Right atrium auricular region (tissue), 2 donors: ENCODE results near the gene PCID2. TPM values are rescaled to one million over a fixed set of nuclear protein-coding genes. Genes with fewer than 3 reads are reported as not detected.

Experiments
- DNase-seq: peaks from one replicate; pipeline ENCODE4 v3.0.0-alpha.2; 2019; ENCODE audit warnings: low spot score
- H3K27ac ChIP-seq, 2 donors: fragments of 200-600 bp; sonication (generic); 1 replicate in 1 of 2; 2 replicates in 1 of 2; pipeline ENCODE4 v1.5.1; 2016 to 2019
- H3K27me3 ChIP-seq, 2 donors: fragments of 200-600 bp; sonication (generic); one replicate each; pipeline versions ENCODE4 v1.5.1 to v1.6.0; 2017 to 2019
- H3K36me3 ChIP-seq: fragments of 200-600 bp; sonication (generic); one replicate; pipeline ENCODE4 v1.5.1; 2016
- H3K4me1 ChIP-seq, 2 donors: fragments of 200-600 bp; sonication (generic); one replicate each; pipeline versions ENCODE4 v1.5.1 to v1.6.0; 2017 to 2019
- H3K4me3 ChIP-seq, 2 donors: fragments of 200-600 bp; sonication (generic); 1 replicate in 1 of 2; 2 replicates in 1 of 2; pipeline ENCODE4 v1.5.1; 2017 to 2019; ENCODE audit warnings: mild to moderate bottlenecking in 1 of 2, moderate library complexity in 1 of 2
- H3K9me3 ChIP-seq, 2 donors: fragments of 200-600 bp; sonication (generic); one replicate each; pipeline ENCODE4 v1.5.1; 2019
- CTCF ChIP-seq, 2 donors: fragments of 200-600 bp; sonication (generic); IDR thresholded peaks; one replicate each; pipeline ENCODE4 v1.5.1; 2019; ENCODE audit warnings: antibody characterized with exemption in 2 of 2
- total RNA-seq, 2 donors: library from RNA; depleted of rRNA; stranded (reverse); fragments of >200 nt; gene quantifications; one replicate each; pipeline ENCODE4 v1.1.0, GENCODE V29; 2016

PCID2 gene
- total RNA-seq, 2 donors from 2014 or later, result 34.8 to 44.4 TPM

- Histone ChIP-seq H3K27me3 (no peaks in the 10 kb centered on the region), H3K4me1 (no peaks in the 10 kb centered on the region), H3K27ac (no peak overlapping the region), H3K4me3 (no peak overlapping the region), H3K9me3 (no peaks in the 10 kb centered on the region), H3K36me3 (peaks cover 38% of the 10 kb centered on the region)
- TF ChIP-seq CTCF (IDR thresholded peaks at IDR 0.05), result no peak
- no peak for DNase-seq
Measured at GRCh38 chr13:113171250-113172125, 37.0 kb downstream of the PCID2 start.

DNA sequence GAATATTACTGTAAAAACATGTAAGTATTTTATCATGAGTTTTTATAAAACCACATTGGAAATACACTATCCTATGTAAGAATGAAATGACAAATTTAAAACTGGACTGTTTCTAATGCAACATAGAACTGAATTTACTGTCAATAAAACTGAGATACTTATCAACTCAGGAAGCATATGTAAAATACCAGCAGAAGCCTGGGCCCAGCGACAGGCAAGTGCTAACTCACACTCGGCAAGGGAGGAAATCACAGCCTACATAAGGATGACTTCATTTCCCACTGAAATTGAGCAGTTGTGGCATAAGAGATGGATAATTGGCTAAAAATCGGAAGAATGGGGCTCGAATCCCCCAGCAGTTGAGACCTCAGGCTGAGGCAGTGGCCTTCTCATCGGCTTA lies 38.0 kb downstream of the PCID2 start:
- H3K27ac ChIP-seq, result no peak overlapping the region
- peaks cover 29% of the 10 kb centered on the region for H3K36me3 ChIP-seq
- H3K9me3 ChIP-seq, result no peaks in the 10 kb centered on the region
- no peaks in the 10 kb centered on the region for H3K4me1 ChIP-seq
- no peak for TF ChIP-seq CTCF (IDR thresholded peaks at IDR 0.05)
- no peak overlapping the region for H3K4me3 ChIP-seq
- no peaks in the 10 kb centered on the region for H3K27me3 ChIP-seq
- no peak for DNase-seq

DNA sequence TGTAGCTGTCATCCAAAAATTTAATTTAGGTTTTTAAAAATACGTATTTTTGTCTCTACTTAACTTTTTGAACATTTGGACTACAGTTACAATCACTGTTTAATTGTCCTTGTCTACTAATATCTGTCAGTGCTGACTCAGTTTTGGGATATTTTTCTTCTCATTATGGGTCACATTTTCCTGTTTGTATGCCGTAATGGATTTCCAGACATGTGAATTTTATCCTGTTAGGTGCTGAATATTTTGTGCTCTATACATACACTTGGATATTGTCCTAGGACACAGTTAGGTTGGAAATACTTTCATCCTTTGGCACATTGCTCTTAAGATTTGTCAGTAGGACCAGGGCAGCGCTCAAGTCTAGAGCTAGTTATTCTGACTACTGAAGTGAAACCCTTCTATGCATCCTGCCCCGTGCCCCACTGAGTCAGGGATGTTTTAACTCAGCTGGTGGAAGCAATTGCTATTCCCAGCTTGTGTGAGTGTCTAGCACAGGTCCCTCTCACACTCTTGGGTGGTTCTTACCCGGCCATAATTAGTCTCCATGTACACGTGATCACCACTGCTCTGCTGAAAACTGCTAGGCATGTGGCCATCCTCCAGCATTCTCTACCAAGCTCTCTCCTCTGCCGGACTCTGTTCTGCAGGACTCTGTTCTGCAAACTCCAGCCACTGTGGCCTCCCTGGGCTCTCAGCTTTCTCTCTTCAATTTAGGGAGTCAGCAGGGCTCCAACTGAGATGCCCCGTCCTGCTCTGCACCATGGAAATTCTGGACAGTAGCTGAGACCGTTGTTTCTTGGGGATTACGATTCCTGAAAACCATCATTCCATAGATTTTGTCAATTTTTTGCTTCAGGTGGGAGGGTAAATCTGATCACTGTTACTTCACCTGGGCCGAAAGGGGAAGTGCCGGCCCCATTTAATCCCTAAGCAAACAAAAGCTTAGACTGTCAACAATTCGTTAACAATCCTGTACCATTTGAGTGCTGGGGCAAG lies 38.9 kb downstream of the PCID2 start:
- Histone ChIP-seq H3K27ac (peak overlapping the region; percentile 54 to 70), H3K9me3 (no peaks in the 10 kb centered on the region), H3K36me3 (peaks cover 19% of the 10 kb centered on the region), H3K4me3 (no peak overlapping the region), H3K4me1 (no peaks in the 10 kb centered on the region), H3K27me3 (no peaks in the 10 kb centered on the region)
- TF ChIP-seq CTCF (IDR thresholded peaks at IDR 0.05), result no peak
- DNase-seq, result no peak

DNA sequence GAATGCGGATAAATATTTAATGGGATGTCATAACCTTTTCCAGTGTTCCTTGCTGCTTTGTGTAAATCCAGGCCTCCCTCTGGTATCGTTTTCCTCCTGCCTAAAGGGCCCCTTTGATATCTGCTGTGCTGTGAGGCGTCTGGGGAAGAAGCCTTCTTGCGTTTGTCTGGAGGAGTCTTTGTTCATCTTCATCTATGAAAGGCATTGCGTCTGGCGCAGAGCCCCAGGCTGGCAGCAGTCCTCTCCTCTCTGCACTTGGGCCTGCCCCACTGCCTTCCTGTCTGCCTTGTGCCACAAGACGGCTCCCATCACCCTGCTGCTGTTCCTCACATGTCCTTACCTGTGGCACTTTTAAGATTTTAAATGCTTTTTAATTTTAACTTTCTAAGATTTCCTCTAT lies 40.3 kb downstream of the PCID2 start:
- Histone ChIP-seq H3K4me3 (no peak overlapping the region), H3K27ac (no peak overlapping the region), H3K4me1 (peaks cover 0 to 1% of the 10 kb centered on the region in 2 donors), H3K9me3 (no peaks in the 10 kb centered on the region), H3K27me3 (no peaks in the 10 kb centered on the region), H3K36me3 (peaks cover 16% of the 10 kb centered on the region)
- no peak for TF ChIP-seq CTCF (IDR thresholded peaks at IDR 0.05)
- no peak for DNase-seq

DNA sequence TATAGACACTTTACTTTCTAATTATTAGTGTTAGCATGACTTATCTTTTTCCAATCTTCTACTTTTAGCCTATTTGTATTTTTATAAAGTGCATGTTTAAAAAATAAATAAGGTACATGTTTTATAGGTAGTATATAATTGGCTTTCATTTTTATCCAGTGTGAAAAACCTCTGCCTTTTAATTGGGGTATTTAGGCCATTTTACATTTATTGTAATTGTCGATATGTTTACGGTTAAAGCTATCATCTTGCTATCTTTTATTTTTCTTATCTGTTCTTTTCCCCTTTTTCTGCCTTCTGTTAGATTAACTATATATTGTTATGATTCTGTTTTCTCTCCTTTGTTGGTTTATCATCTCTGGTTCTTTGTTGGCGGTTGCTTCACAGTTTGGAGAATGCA lies 40.9 kb downstream of the PCID2 start:
- Histone ChIP-seq H3K4me3 (no peak overlapping the region), H3K36me3 (peaks cover 16% of the 10 kb centered on the region), H3K9me3 (no peaks in the 10 kb centered on the region), H3K4me1 (peaks cover 0 to 5% of the 10 kb centered on the region in 2 donors), H3K27me3 (no peaks in the 10 kb centered on the region), H3K27ac (no peak overlapping the region)
- TF ChIP-seq CTCF (IDR thresholded peaks at IDR 0.05), result no peak
- DNase-seq, result no peak
